HT-29 (cell line): ENCODE data around the gene ARRDC5. TPM values are rescaled to one million over a fixed set of nuclear protein-coding genes. Genes with fewer than 3 reads are reported as not detected.

Experiments used
- small RNA-seq: library from RNA; depleted of rRNA; stranded (forward); fragments of <200 nt; gene quantifications from one replicate; pipeline ENCODE3, GENCODE V24; 2014
- total RNA-seq: library from RNA; depleted of rRNA; stranded (reverse); fragments of >200 nt; shearing (Covaris generic); gene quantifications from 2 replicates; pipeline ENCODE4 v1.2.3, GENCODE V29; 2014; rRNA removed

The ARRDC5 gene
- total RNA-seq, 1 experiment from 2014 or later: not detected

Small RNAs within 50 kb of the gene (small RNA-seq; reads per million reads assigned to genes)
- not detected for gene MIR4747

Other genes with a start within 250 kb of the ARRDC5 start
- 139 and 152 TPM in 2 replicates for gene MYDGF, start 232.6 kb downstream of the ARRDC5 start, total RNA-seq
- gene DPP9, start 179.1 kb downstream of the ARRDC5 start, total RNA-seq: 72.8 and 74.3 TPM in 2 replicates
- gene FEM1A, start 111.2 kb downstream of the ARRDC5 start, total RNA-seq: 17.8 and 22.2 TPM in 2 replicates
- 3.9 and 4.0 TPM in 2 replicates for gene TICAM1, start 71.2 kb downstream of the ARRDC5 start, total RNA-seq
- gene PLIN3, start 35.2 kb downstream of the ARRDC5 start, total RNA-seq: 69.6 and 70.9 TPM in 2 replicates
- 93.3 and 95.9 TPM in 2 replicates for gene UHRF1, start 6.6 kb upstream of the ARRDC5 start, total RNA-seq
- gene KDM4B, start 66.2 kb upstream of the ARRDC5 start, total RNA-seq: 7.2 and 7.8 TPM in 2 replicates